Activated CD8-positive, alpha-beta memory T cell treated with anti-CD3 and anti-CD28 coated beads for 48 hours (primary cell): ENCODE data around the gene SLC2A8.
A peak's percentile ranks its signal among the peaks of the same experiment; 100 is the strongest.

Experiments used
- DNase-seq, 3 experiments: peaks; one replicate each; pipeline ENCODE4 v3.0.0-alpha.2; 2020; ENCODE audit warnings: low read depth in 2 of 3, low spot score in 2 of 3

Gene SLC2A8

GRCh38 chr9:127380479-127380878, 16.5 kb upstream of the SLC2A8 start:
- DNase-seq = no peak

DNA sequence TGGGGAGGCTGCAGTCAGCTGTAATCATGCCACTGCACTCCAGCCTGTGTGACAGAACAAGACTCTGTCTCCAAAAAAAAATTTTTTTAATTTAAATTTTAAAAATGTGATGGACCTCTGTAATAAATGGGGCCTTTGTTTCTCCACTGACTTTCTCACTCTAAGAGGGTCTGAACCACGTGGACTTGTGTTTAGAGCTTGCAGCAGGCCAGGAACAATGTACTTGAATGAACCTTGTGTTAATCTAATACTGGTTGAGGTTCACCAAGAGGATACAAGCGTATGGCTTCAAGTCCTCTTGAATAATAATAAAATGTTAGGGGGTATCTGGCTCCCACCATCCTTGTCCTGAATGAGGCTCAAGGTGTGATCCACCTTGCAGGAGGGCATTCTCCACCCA, 14.4 kb upstream of the SLC2A8 start:
- no peak for DNase-seq

DNA sequence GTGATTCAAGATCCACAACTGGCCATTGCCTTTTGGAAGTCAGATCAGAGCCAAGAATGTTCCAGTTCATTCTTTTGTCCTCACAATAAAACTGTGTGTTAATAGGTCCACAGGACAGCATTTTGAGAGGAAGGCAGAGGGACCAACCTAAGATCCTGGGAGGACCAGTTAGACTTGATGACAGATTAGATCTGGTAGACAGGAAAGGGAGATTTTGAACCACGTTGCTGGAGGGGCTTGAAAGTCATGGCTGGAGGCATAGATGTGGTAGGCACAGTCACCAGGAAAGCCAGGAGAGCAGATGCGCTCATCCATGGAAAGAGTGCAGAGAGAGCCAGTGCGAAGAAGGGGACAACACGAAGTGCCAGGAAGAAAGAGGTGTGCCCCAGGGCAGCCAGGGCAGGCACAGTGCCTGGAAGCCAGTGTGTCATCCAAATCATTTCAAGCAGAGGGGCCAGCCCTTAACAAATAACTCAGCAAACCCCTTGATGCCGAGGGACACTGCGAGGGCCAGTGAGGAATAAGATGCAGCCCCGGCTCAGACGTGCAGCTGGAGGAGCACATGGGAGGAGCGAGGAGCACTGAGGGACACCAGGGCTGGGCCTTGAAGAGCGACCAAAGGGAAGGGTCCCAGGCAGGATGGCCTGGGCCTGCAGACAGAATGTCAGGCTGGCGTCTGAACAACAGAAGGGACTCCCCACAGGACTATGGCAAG, 12.8 kb upstream of the SLC2A8 start:
- DNase-seq = no peak

GRCh38 chr9:127384901-127385300, 12.1 kb upstream of the SLC2A8 start:
- no peak for DNase-seq

DNA sequence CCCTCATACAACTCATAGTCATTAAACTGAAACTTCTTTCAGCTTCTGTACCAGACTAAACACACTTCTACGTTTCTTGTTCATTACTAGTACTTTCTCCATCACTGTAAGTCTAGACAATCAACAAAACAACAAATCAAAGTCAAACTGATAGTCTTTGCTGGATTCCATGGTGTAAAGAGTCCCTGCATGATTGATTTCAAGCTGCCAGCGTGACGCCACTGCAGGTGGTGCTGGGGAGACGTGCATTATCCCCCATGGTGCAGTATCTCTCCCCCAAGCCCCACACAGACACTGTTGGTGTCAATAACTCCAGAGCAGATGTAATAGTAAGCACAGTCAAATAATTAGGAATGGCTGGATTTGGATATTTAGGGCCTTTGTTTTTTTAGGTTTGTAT, 10.7 kb upstream of the SLC2A8 start:
- no peak for DNase-seq

DNA sequence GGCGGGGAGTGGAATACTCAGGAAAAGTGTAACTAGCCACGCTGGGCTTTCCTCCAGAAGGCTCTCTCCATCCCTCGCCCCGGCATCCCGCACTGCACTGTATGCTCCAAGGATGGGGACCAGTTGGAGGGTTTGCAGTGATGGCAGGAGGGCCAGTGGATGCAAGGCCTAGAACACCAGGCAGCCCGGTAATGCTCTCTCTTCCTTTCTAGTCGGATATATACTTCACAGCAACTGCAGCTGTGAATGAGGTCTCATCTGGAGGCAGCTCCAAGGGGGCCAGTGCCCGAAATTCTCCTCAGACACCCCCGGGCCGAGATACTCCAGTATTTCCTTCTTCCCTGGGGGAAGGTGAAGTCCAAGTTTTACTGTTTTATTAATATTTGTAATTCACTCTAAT, 10.0 kb upstream of the SLC2A8 start:
- no peak for DNase-seq

GRCh38 chr9:127388037-127388855, 8.7 kb upstream of the SLC2A8 start:
- DNase-seq = peak; percentile 28 to 60 (median 51)

DNA sequence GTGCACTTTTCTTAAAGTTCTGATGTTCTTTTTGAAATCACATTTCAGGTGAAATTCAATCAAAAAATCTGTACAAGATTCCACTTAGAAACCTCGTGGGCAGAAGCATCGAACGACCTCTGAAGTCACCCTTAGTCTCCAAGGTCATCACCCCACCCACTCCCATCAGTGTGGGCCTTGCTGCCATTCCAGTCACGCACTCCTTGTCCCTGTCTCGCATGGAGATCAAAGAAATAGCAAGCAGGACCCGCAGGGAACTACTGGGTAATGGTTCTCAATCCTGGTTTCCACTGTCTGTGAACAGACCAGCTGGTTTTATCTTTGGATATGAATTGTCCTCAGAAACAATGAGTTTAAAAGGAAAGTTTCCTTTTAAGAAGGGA, 8.1 kb upstream of the SLC2A8 start:
- DNase-seq = no peak

DNA sequence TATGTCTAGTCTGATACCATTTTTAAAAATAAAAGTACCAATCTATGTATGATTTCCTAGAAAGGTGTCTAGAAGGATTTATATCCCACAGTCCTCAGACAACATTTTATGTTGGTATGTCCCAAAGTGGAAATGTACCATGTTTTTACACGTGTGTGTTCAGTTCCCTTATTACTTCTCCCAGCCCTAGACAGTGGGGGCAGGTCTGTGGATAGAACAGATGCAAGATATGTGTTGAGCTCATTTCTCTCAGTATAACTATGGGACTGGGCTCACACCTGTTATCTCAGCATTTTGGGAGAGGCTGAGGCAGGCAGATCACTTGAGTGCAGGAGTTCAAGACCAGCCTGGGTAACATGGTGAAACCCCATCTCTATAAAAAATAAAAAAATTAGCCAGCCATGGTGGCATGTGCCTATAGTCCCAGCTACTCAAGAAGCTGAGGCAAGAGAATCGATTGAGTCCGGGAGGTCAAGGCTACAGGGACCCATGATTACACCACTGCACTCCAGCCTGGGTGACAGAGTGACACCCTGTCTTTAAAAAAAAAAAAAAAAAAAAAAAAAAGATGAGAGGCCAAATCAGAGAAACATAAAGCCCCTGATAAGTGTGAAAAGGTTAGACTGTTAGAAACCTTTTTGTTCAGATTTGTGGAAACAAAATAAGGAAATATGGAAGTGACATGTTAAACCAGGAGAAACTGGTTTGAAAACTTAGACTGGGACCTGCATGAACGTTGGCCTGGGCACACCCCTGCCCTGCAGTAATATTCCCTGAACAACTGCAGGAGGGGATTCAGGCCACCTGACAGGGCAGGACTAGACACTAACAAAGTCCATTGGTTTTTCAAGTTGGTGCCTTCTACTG, 7.4 kb upstream of the SLC2A8 start:
- no peak for DNase-seq

DNA sequence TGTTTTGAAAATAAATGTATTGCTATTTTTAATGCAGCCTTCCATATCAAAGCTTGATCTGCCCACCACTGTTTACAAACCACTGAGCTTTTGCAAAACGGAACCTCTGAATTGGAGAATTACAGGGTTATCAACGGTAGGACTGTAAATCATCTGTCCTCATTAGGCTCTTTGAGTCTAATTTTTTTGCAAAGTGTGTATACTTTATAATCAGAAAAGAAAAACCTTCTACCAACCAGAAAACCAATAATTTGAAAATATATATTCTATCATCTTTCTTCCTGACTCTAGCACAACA, 6.8 kb upstream of the SLC2A8 start:
- no peak for DNase-seq

DNA sequence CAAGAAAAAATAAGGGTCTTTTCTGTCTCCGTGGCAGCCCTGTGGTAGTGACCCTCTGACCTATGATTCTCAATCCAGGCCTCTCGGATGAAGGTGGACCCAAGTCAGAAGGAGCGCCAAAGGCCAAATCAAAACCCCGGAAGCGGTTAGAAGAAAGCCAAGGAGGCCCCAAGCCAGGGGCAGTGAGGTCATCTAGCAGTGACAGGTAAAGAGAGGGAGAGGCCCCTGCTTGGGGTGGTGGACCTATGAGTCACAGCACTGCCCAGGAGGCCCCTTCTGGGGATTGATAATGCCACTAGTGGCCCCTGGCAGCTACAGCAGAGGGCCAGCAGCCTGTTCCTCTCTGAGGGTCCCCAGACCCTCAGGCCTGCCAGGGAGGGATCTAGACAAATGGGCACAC, 6.4 kb upstream of the SLC2A8 start:
- no peak for DNase-seq

DNA sequence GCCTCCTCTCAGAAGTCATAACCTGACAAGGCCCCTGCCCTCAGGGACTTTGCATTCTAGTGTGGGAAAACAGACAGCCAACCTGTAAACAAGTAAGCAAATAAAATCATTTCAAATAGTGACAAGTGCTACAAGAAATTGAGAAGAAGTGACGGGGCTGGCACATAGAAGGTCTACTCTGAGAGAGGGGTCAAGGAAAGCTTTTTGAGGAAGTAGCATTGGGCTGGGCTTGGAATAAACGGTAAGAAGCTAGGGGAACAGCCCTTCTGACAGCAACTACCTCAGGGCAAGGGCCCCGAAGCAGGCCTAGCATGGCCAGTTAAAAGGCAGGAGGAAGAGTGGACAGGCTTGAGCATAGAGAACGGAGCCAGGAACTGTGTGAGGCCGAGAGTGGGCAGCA, 4.8 kb upstream of the SLC2A8 start:
- no peak for DNase-seq

GRCh38 chr9:127392976-127393375, 4.0 kb upstream of the SLC2A8 start:
- DNase-seq = no peak

GRCh38 chr9:127393645-127394044, 3.3 kb upstream of the SLC2A8 start:
- no peak for DNase-seq

DNA sequence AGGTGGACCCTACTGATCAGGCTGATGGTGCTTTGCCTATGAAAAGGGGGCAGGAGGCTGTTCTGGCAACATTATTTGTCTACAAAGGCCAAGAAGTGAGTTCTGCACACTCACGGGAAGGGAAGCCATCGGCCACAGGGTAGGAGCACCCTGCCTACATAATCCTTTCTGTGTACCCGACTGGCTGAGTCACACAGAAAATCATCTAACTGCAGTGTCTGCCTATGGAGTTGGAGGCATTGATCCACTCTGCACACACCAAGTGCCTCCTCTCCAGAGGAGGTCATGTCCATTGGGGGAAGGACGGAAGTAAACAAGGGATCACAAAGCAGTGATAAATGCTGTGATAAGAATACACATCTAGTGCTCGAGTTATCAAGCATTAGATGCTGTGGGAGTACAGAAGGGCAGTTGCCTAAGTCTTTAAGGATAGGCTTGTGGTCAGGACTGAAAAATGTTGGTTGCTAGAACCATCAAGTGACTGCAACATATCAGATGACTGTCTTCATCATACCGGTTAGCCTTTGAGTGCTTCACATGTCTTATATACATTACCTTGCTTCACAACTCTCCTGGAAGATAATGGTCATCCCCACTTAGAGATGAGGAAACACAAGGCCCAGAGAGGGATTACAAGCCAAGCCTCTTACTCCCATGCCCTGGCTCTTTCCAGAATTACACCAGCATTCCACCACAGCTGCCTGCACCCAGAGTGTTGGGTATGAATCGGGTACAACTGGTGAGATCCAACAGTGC, 1.3 kb upstream of the SLC2A8 start:
- no peak for DNase-seq

DNA sequence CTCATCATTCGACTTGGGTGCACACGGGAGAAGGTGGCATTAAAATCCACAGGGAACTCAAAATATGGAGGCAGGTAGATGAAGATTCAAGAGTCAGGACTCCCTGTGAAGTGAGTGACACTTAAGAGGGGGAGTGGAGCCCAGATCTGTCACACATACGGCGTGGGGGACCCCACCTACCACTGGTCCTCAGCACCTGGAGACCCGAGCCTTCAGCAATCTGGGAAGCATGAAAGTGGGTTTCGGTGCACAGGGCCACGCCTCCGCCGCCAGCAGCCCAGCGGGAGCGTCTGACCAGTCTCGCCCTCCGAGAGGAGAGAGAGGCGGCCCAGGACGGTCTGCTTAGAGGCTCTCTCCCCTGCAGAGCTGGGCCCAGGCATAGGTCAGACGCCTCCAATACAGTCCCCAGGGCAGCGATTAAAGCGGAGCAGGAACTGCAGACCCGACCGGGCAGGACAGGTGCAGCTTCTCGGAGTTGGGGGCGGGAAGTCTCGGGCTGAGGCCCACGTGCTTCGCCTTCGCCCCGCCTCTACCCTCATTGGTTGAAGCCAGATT, 639 bp upstream of the SLC2A8 start:
- DNase-seq = no peak

GRCh38 chr9:127397646-127398274, 791 bp downstream of the SLC2A8 start:
- peak in 1 of 3 experiments; percentile 19 for DNase-seq

DNA sequence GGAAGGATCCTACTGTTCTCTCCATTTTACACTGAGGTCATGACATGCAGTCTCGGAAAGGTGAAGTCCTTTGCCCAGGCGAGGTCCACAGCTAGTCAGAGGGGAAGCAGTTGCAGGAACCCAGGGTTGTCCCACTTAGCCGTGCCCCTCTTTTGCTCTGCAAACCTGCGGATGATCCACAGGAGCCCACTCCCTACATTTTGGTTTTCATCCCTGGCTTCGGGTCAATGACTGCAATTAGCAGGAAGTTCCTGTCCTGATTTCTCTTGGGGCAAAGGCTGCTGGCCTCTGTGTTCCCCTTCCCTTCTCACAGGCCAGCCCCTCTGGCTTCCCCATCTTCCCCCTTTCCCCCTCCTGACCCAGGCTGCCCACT, 1.3 kb downstream of the SLC2A8 start:
- DNase-seq = no peak

- no peak for DNase-seq
Observed at GRCh38 chr9:127398715-127399400, 1.9 kb downstream of the SLC2A8 start.

DNA sequence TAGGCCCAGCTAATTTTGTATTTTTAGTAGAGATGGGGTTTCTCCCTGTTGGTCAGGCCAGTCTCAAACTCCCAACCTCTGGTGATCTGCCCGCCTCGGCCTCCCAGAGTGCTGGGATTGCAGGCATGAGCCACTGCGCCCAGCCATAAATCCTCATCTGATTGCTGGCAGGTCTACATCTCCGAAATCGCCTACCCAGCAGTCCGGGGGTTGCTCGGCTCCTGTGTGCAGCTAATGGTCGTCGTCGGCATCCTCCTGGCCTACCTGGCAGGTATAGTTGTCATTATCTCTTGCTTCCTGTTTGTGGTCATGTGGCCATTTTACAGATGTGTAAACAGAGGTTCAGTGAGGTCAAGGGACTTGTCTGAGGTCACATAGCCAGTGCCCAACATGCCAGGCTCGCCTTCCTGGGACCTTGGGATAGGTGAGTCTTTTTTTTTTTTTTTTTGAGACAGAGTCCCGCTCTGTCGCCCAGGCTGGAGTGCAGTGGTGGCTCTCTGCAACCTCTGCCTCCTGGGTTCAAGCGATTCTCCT, 2.8 kb downstream of the SLC2A8 start:
- DNase-seq = no peak
